ENCODE measurements around the gene CSMD2. TPM values are rescaled to one million over a fixed set of nuclear protein-coding genes. Genes with fewer than 3 reads are reported as not detected.

The CSMD2 gene
- polyA plus RNA-seq, 1 donor from 2014 or later: not detected

- Mint-ChIP-seq H3K27me3 (peaks cover 6% of the 10 kb centered on the region), H3K27ac (no peak overlapping the region), H3K4me1 (no peaks in the 10 kb centered on the region), H3K36me3 (no peaks in the 10 kb centered on the region), H3K9me3 (peaks cover 0 to 3% (median 2%) of the 10 kb centered on the region in 3 donors), H3K4me3 (no peak overlapping the region)
Measured at GRCh38 chr1:33828654-33829053, 336.4 kb downstream of the CSMD2 start.

GRCh38 chr1:33828059-33828458 is 337.0 kb downstream of the CSMD2 start:
- Mint-ChIP-seq H3K4me1 (no peaks in the 10 kb centered on the region), H3K36me3 (no peaks in the 10 kb centered on the region), H3K9me3 (peaks cover 0 to 3% (median 2%) of the 10 kb centered on the region in 3 donors), H3K4me3 (no peak overlapping the region), H3K27me3 (peaks cover 6% of the 10 kb centered on the region), H3K27ac (no peak overlapping the region)

GRCh38 chr1:33826711-33827110 is 338.3 kb downstream of the CSMD2 start:
- Mint-ChIP-seq H3K36me3 (peaks cover under 1% of the 10 kb centered on the region), H3K4me3 (no peak overlapping the region), H3K4me1 (no peaks in the 10 kb centered on the region), H3K27ac (no peak overlapping the region), H3K9me3 (peaks cover 0 to 4% (median 2%) of the 10 kb centered on the region in 3 donors), H3K27me3 (peaks cover 6% of the 10 kb centered on the region)

GRCh38 chr1:33826311-33826710 is 338.7 kb downstream of the CSMD2 start:
- no peak overlapping the region for H3K4me3 Mint-ChIP-seq
- peaks cover 0 to 6% (median 2%) of the 10 kb centered on the region in 3 donors for H3K9me3 Mint-ChIP-seq
- H3K27ac Mint-ChIP-seq: no peak overlapping the region
- peaks cover 6% of the 10 kb centered on the region for H3K27me3 Mint-ChIP-seq
- peaks cover 3% of the 10 kb centered on the region for H3K36me3 Mint-ChIP-seq
- H3K4me1 Mint-ChIP-seq: no peaks in the 10 kb centered on the region

- Mint-ChIP-seq H3K36me3 (peaks cover 3% of the 10 kb centered on the region), H3K9me3 (peaks cover 0 to 6% (median 2%) of the 10 kb centered on the region in 3 donors), H3K27me3 (peaks cover 6% of the 10 kb centered on the region), H3K4me1 (no peaks in the 10 kb centered on the region), H3K27ac (peak overlapping the region in 2 of 3 donors; percentile 24 to 37), H3K4me3 (no peak overlapping the region)
Measured at GRCh38 chr1:33825506-33825905, 339.5 kb downstream of the CSMD2 start.

GRCh38 chr1:33824971-33825370 is 340.1 kb downstream of the CSMD2 start:
- Mint-ChIP-seq H3K9me3 (peaks cover 0 to 6% (median 2%) of the 10 kb centered on the region in 3 donors), H3K27me3 (peaks cover 6% of the 10 kb centered on the region), H3K36me3 (peaks cover 3% of the 10 kb centered on the region), H3K27ac (peak overlapping the region in 2 of 3 donors; percentile 24 to 37), H3K4me3 (no peak overlapping the region), H3K4me1 (no peaks in the 10 kb centered on the region)

GRCh38 chr1:33824321-33824720 is 340.7 kb downstream of the CSMD2 start:
- Mint-ChIP-seq H3K4me1 (no peaks in the 10 kb centered on the region), H3K36me3 (peaks cover 3% of the 10 kb centered on the region), H3K27me3 (peaks cover 6% of the 10 kb centered on the region), H3K4me3 (no peak overlapping the region), H3K9me3 (peaks cover 0 to 3% (median 0%) of the 10 kb centered on the region in 3 donors), H3K27ac (peak overlapping the region in 1 of 3 donors; percentile 53)

GRCh38 chr1:33823830-33824229 is 341.2 kb downstream of the CSMD2 start:
- H3K27me3 Mint-ChIP-seq: peaks cover 6% of the 10 kb centered on the region
- H3K4me3 Mint-ChIP-seq: no peak overlapping the region
- peaks cover 0 to 2% (median 0%) of the 10 kb centered on the region in 3 donors for H3K9me3 Mint-ChIP-seq
- peaks cover 3% of the 10 kb centered on the region for H3K36me3 Mint-ChIP-seq
- H3K4me1 Mint-ChIP-seq: no peaks in the 10 kb centered on the region
- no peak overlapping the region for H3K27ac Mint-ChIP-seq

GRCh38 chr1:33823401-33823800 is 341.6 kb downstream of the CSMD2 start:
- no peak overlapping the region for H3K27ac Mint-ChIP-seq
- peaks cover 6% of the 10 kb centered on the region for H3K27me3 Mint-ChIP-seq
- H3K9me3 Mint-ChIP-seq: peaks cover 0 to 2% (median 0%) of the 10 kb centered on the region in 3 donors

GRCh38 chr1:33822396-33822795 is 342.6 kb downstream of the CSMD2 start:
- Mint-ChIP-seq H3K27ac (no peak overlapping the region), H3K27me3 (peaks cover 6% of the 10 kb centered on the region), H3K36me3 (peaks cover 3% of the 10 kb centered on the region), H3K9me3 (peaks cover 0 to 2% (median 0%) of the 10 kb centered on the region in 3 donors), H3K4me3 (no peak overlapping the region), H3K4me1 (no peaks in the 10 kb centered on the region)

More at GRCh38 chr1:33823401-33823800, 341.6 kb downstream of the CSMD2 start:
- H3K4me3 Mint-ChIP-seq: no peak overlapping the region
- no peaks in the 10 kb centered on the region for H3K4me1 Mint-ChIP-seq
- peaks cover 3% of the 10 kb centered on the region for H3K36me3 Mint-ChIP-seq

GRCh38 chr1:33821291-33821690 is 343.7 kb downstream of the CSMD2 start:
- no peak overlapping the region for H3K4me3 Mint-ChIP-seq
- peaks cover 3% of the 10 kb centered on the region for H3K36me3 Mint-ChIP-seq
- H3K27ac Mint-ChIP-seq: no peak overlapping the region
- H3K9me3 Mint-ChIP-seq: peaks cover 0 to 2% (median 0%) of the 10 kb centered on the region in 3 donors
- peaks cover 5% of the 10 kb centered on the region for H3K27me3 Mint-ChIP-seq
- no peaks in the 10 kb centered on the region for H3K4me1 Mint-ChIP-seq

- peaks cover 0 to 2% (median 0%) of the 10 kb centered on the region in 3 donors for H3K9me3 Mint-ChIP-seq
- no peaks in the 10 kb centered on the region for H3K4me1 Mint-ChIP-seq
- H3K27me3 Mint-ChIP-seq: peaks cover 5% of the 10 kb centered on the region
- no peak overlapping the region for H3K4me3 Mint-ChIP-seq
- no peak overlapping the region for H3K27ac Mint-ChIP-seq
- peaks cover 3% of the 10 kb centered on the region for H3K36me3 Mint-ChIP-seq
Measured at GRCh38 chr1:33820804-33821203, 344.2 kb downstream of the CSMD2 start.

GRCh38 chr1:33819913-33820311 is 345.1 kb downstream of the CSMD2 start:
- Mint-ChIP-seq H3K4me1 (no peaks in the 10 kb centered on the region), H3K27ac (no peak overlapping the region), H3K27me3 (peaks cover 5% of the 10 kb centered on the region), H3K36me3 (peaks cover 3% of the 10 kb centered on the region), H3K4me3 (no peak overlapping the region), H3K9me3 (peaks cover 0 to 2% (median under 1%) of the 10 kb centered on the region in 3 donors)

GRCh38 chr1:33819290-33819912 is 345.6 kb downstream of the CSMD2 start:
- H3K4me1 Mint-ChIP-seq: no peaks in the 10 kb centered on the region
- no peak overlapping the region for H3K27ac Mint-ChIP-seq
- H3K4me3 Mint-ChIP-seq: no peak overlapping the region
- H3K27me3 Mint-ChIP-seq: peaks cover 3% of the 10 kb centered on the region
- peaks cover 3% of the 10 kb centered on the region for H3K36me3 Mint-ChIP-seq
- peaks cover 0 to 3% (median 2%) of the 10 kb centered on the region in 3 donors for H3K9me3 Mint-ChIP-seq

- H3K27me3 Mint-ChIP-seq: no peaks in the 10 kb centered on the region
- no peak overlapping the region for H3K4me3 Mint-ChIP-seq
- no peak overlapping the region for H3K27ac Mint-ChIP-seq
- no peaks in the 10 kb centered on the region for H3K4me1 Mint-ChIP-seq
- peaks cover 0 to 5% (median 3%) of the 10 kb centered on the region in 3 donors for H3K9me3 Mint-ChIP-seq
- peaks cover 3% of the 10 kb centered on the region for H3K36me3 Mint-ChIP-seq
Measured at GRCh38 chr1:33818071-33818470, 347.0 kb downstream of the CSMD2 start.

GRCh38 chr1:33815061-33815460 is 350.0 kb downstream of the CSMD2 start:
- Mint-ChIP-seq H3K27me3 (no peaks in the 10 kb centered on the region), H3K9me3 (peaks cover 0 to 3% (median 2%) of the 10 kb centered on the region in 3 donors), H3K4me3 (no peak overlapping the region), H3K27ac (no peak overlapping the region), H3K4me1 (no peaks in the 10 kb centered on the region), H3K36me3 (no peaks in the 10 kb centered on the region)
